GM19238 (cell line): ENCODE results near the gene AMN1.

Experiments used
- DNase-seq: peaks from one replicate; pipeline ENCODE4 v3.0.0; 2011; ENCODE audit warnings: low spot score; ENCODE audit not compliant: insufficient read length

The AMN1 gene

GRCh38 chr12:31631023-31631724, 97.6 kb downstream of the AMN1 start:
- DNase-seq = no peak

- no peak for DNase-seq
Observed at GRCh38 chr12:31629756-31630732, 98.8 kb downstream of the AMN1 start.

DNA sequence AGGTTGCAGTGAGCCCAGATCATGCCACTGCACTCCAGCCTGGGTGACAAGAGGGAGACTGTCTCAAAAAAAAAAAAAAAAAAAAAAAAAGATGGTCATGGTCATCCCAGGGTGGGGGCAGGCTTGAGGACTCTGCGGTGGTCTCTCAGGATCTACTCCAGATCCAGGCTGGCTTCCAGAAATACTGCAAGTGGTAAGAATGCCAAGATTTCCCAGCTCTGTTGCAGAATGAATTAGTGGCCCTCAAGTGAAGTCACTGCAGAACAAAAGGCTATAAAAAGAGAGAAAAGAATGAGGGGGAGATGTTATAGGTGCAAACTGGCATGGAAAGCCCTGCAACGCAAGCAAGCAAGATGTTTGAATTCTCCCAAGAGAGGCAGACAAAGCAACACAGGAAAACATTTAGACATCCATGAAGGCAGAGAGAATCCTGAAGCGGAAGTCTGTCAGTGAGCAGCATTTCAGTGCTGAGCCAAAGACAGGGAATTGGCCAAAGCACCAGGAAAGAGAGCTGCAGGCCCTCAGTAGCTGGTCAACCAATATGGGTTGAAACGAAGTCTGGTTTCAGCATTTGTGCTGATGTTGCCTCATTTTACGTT, 101.3 kb downstream of the AMN1 start:
- DNase-seq = no peak

DNA sequence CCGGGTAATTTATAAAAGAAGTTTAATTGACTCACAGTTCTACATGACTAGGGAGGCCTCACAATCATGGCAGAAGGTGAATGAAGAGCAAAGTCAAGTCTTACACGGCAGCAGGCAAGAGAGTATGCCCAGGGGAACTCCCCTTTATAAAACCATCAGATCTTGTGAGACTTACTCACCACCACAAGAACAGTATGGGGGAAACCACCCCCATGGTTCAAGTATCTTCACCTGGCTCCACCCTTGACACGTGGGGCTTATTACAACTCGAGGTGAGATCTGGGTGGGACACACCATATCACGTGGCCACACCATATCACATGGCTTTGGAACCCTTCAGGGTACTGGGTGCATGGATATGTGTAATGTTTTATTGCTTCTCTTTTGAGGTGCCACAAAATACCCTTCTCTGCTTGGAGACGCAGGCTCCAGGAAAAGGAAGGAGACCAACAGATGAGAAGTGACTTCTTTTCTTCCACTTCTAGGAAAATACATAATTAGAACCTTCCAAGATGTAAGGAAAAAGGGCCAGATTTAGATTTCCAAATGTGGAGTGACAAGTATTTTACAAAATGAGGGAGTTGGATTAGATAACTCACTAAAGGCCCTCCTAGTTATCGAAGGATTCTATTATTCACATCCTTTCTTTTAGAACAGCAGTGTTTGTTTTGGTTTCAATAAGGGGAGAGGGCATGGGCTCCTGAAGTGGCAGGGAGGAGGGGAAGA, 102.4 kb downstream of the AMN1 start:
- DNase-seq = no peak

GRCh38 chr12:31622038-31622437, 106.8 kb downstream of the AMN1 start:
- DNase-seq = no peak
